Measurements from ENCODE around the gene ANKS1B. TPM values are rescaled to one million over a fixed set of nuclear protein-coding genes. Genes with fewer than 3 reads are reported as not detected.

Gene ANKS1B
- total and polyA plus RNA-seq, 3 experiments from 2014 or later = 0.39 to 0.60 TPM; not detected in 1

- Mint-ChIP-seq H3K27me3 (peaks cover 5 to 48% of the 10 kb centered on the region in 2 donors), H3K4me3 (no peak overlapping the region), H3K36me3 (no peaks in the 10 kb centered on the region), H3K27ac (no peak overlapping the region), H3K4me1 (no peaks in the 10 kb centered on the region), H3K9me3 (no peaks in the 10 kb centered on the region)
- H3K9me3 ChIP-seq (ENCODE audit: low read length) = no peaks in the 10 kb centered on the region
- no peaks in the 10 kb centered on the region for H3K36me3 ChIP-seq (ENCODE audit: insufficient read depth, low read length)
- no peak overlapping the region for H3K27ac ChIP-seq (ENCODE audit: low read depth, low read length)
- POLR2A ChIA-PET = no interaction called here
- no peak for DNase-seq
- H3K4me3 ChIP-seq (ENCODE audit: low read length) = no peak overlapping the region
- CTCF ChIA-PET = no interaction called here
- H3K4me1 ChIP-seq (ENCODE audit: insufficient read depth, low read length) = no peaks in the 10 kb centered on the region
- no peaks in the 10 kb centered on the region for H3K27me3 ChIP-seq (ENCODE audit: insufficient read depth, low read length, poor library complexity, severe bottlenecking)
Measured at GRCh38 chr12:99978152-99978551, 6.6 kb downstream of the ANKS1B start.

- Histone ChIP-seq H3K27ac (ENCODE audit: low read depth, low read length) (no peak overlapping the region), H3K27me3 (ENCODE audit: insufficient read depth, low read length, poor library complexity, severe bottlenecking) (no peaks in the 10 kb centered on the region), H3K9me3 (ENCODE audit: low read length) (no peaks in the 10 kb centered on the region), H3K36me3 (ENCODE audit: insufficient read depth, low read length) (no peaks in the 10 kb centered on the region), H3K4me1 (ENCODE audit: insufficient read depth, low read length) (no peaks in the 10 kb centered on the region), H3K4me3 (ENCODE audit: low read length) (no peak overlapping the region)
- Mint-ChIP-seq H3K27ac (no peak overlapping the region), H3K36me3 (no peaks in the 10 kb centered on the region), H3K4me3 (no peak overlapping the region), H3K4me1 (no peaks in the 10 kb centered on the region), H3K27me3 (peaks cover 0 to 42% of the 10 kb centered on the region in 2 donors), H3K9me3 (no peaks in the 10 kb centered on the region)
- DNase-seq = no peak
- CTCF ChIA-PET = no interaction called here
- POLR2A ChIA-PET = no interaction called here
Measured at GRCh38 chr12:99977550-99977949, 7.2 kb downstream of the ANKS1B start.

GRCh38 chr12:99976762-99977161 lies 8.0 kb downstream of the ANKS1B start:
- Mint-ChIP-seq H3K36me3 (no peaks in the 10 kb centered on the region), H3K4me3 (no peak overlapping the region), H3K27me3 (peaks cover 0 to 35% of the 10 kb centered on the region in 2 donors), H3K9me3 (no peaks in the 10 kb centered on the region), H3K27ac (no peak overlapping the region), H3K4me1 (no peaks in the 10 kb centered on the region)
- Histone ChIP-seq H3K4me1 (ENCODE audit: insufficient read depth, low read length) (no peaks in the 10 kb centered on the region), H3K27me3 (ENCODE audit: insufficient read depth, low read length, poor library complexity, severe bottlenecking) (no peaks in the 10 kb centered on the region), H3K27ac (ENCODE audit: low read depth, low read length) (no peak overlapping the region), H3K36me3 (ENCODE audit: insufficient read depth, low read length) (no peaks in the 10 kb centered on the region), H3K9me3 (ENCODE audit: low read length) (no peaks in the 10 kb centered on the region), H3K4me3 (ENCODE audit: low read length) (no peak overlapping the region)
- POLR2A ChIA-PET = no interaction called here
- no peak for DNase-seq
- CTCF ChIA-PET = no interaction called here

GRCh38 chr12:99975321-99975720 lies 9.4 kb downstream of the ANKS1B start:
- H3K36me3 Mint-ChIP-seq = no peaks in the 10 kb centered on the region
- Histone ChIP-seq H3K4me1 (ENCODE audit: insufficient read depth, low read length) (no peaks in the 10 kb centered on the region), H3K4me3 (ENCODE audit: low read length) (no peak overlapping the region), H3K36me3 (ENCODE audit: insufficient read depth, low read length) (no peaks in the 10 kb centered on the region), H3K9me3 (ENCODE audit: low read length) (no peaks in the 10 kb centered on the region), H3K27me3 (ENCODE audit: insufficient read depth, low read length, poor library complexity, severe bottlenecking) (no peaks in the 10 kb centered on the region), H3K27ac (ENCODE audit: low read depth, low read length) (no peak overlapping the region)
- H3K4me3 Mint-ChIP-seq = no peak overlapping the region
- DNase-seq = no peak
- no peak overlapping the region for H3K27ac Mint-ChIP-seq
- ChIA-PET POLR2A (no interaction called here), CTCF (no interaction called here)
- peaks cover 3 to 24% of the 10 kb centered on the region in 2 donors for H3K27me3 Mint-ChIP-seq
- H3K9me3 Mint-ChIP-seq = no peaks in the 10 kb centered on the region
- no peaks in the 10 kb centered on the region for H3K4me1 Mint-ChIP-seq

- Mint-ChIP-seq H3K27me3 (peaks cover 3 to 15% of the 10 kb centered on the region in 2 donors), H3K36me3 (no peaks in the 10 kb centered on the region), H3K4me3 (no peak overlapping the region), H3K27ac (no peak overlapping the region), H3K9me3 (peaks cover 0 to 3% (median 0%) of the 10 kb centered on the region in 5 donors), H3K4me1 (no peaks in the 10 kb centered on the region)
- DNase-seq = no peak
- Histone ChIP-seq H3K9me3 (ENCODE audit: low read length) (no peaks in the 10 kb centered on the region), H3K4me3 (ENCODE audit: low read length) (no peak overlapping the region), H3K4me1 (ENCODE audit: insufficient read depth, low read length) (no peaks in the 10 kb centered on the region), H3K27me3 (ENCODE audit: insufficient read depth, low read length, poor library complexity, severe bottlenecking) (no peaks in the 10 kb centered on the region), H3K27ac (ENCODE audit: low read depth, low read length) (no peak overlapping the region), H3K36me3 (ENCODE audit: insufficient read depth, low read length) (no peaks in the 10 kb centered on the region)
- ChIA-PET POLR2A (no interaction called here), CTCF (no interaction called here)
Measured at GRCh38 chr12:99974146-99974545, 10.6 kb downstream of the ANKS1B start.

- Histone ChIP-seq H3K36me3 (ENCODE audit: insufficient read depth, low read length) (no peaks in the 10 kb centered on the region), H3K4me3 (ENCODE audit: low read length) (no peak overlapping the region), H3K4me1 (ENCODE audit: insufficient read depth, low read length) (no peaks in the 10 kb centered on the region), H3K27me3 (ENCODE audit: insufficient read depth, low read length, poor library complexity, severe bottlenecking) (no peaks in the 10 kb centered on the region), H3K9me3 (ENCODE audit: low read length) (no peaks in the 10 kb centered on the region), H3K27ac (ENCODE audit: low read depth, low read length) (no peak overlapping the region)
- no peaks in the 10 kb centered on the region for H3K4me1 Mint-ChIP-seq
- H3K27ac Mint-ChIP-seq = no peak overlapping the region
- H3K4me3 Mint-ChIP-seq = no peak overlapping the region
- ChIA-PET POLR2A (no interaction called here), CTCF (no interaction called here)
- H3K36me3 Mint-ChIP-seq = no peaks in the 10 kb centered on the region
- no peak for DNase-seq
- peaks cover 0 to 3% of the 10 kb centered on the region in 2 donors for H3K27me3 Mint-ChIP-seq
- peaks cover 0 to 4% (median 0%) of the 10 kb centered on the region in 5 donors for H3K9me3 Mint-ChIP-seq
Measured at GRCh38 chr12:99966429-99966828, 18.3 kb downstream of the ANKS1B start.

- no peaks in the 10 kb centered on the region for H3K9me3 ChIP-seq (ENCODE audit: low read length)
- H3K9me3 Mint-ChIP-seq = peaks cover 0 to 4% (median 0%) of the 10 kb centered on the region in 5 donors
- CTCF ChIA-PET = no interaction called here
- POLR2A ChIA-PET = no interaction called here
- H3K4me1 ChIP-seq (ENCODE audit: insufficient read depth, low read length) = no peaks in the 10 kb centered on the region
- H3K27ac Mint-ChIP-seq = no peak overlapping the region
- H3K36me3 Mint-ChIP-seq = no peaks in the 10 kb centered on the region
- H3K27me3 Mint-ChIP-seq = no peaks in the 10 kb centered on the region
- no peaks in the 10 kb centered on the region for H3K36me3 ChIP-seq (ENCODE audit: insufficient read depth, low read length)
- H3K4me1 Mint-ChIP-seq = no peaks in the 10 kb centered on the region
- H3K27me3 ChIP-seq (ENCODE audit: insufficient read depth, low read length, poor library complexity, severe bottlenecking) = no peaks in the 10 kb centered on the region
- DNase-seq = no peak
- no peak overlapping the region for H3K4me3 ChIP-seq (ENCODE audit: low read length)
- no peak overlapping the region for H3K4me3 Mint-ChIP-seq
- no peak overlapping the region for H3K27ac ChIP-seq (ENCODE audit: low read depth, low read length)
Measured at GRCh38 chr12:99960311-99960710, 24.4 kb downstream of the ANKS1B start.

- H3K4me3 ChIP-seq (ENCODE audit: low read length) = no peak overlapping the region
- H3K4me1 Mint-ChIP-seq = no peaks in the 10 kb centered on the region
- H3K27me3 ChIP-seq (ENCODE audit: insufficient read depth, low read length, poor library complexity, severe bottlenecking) = no peaks in the 10 kb centered on the region
- peaks cover 0 to 4% (median 0%) of the 10 kb centered on the region in 5 donors for H3K9me3 Mint-ChIP-seq
- ChIA-PET POLR2A (no interaction called here), CTCF (no interaction called here)
- H3K27me3 Mint-ChIP-seq = no peaks in the 10 kb centered on the region
- H3K4me3 Mint-ChIP-seq = no peak overlapping the region
- no peaks in the 10 kb centered on the region for H3K36me3 Mint-ChIP-seq
- H3K4me1 ChIP-seq (ENCODE audit: insufficient read depth, low read length) = no peaks in the 10 kb centered on the region
- H3K27ac Mint-ChIP-seq = no peak overlapping the region
- no peak for DNase-seq
- no peaks in the 10 kb centered on the region for H3K9me3 ChIP-seq (ENCODE audit: low read length)
- H3K36me3 ChIP-seq (ENCODE audit: insufficient read depth, low read length) = no peaks in the 10 kb centered on the region
- no peak overlapping the region for H3K27ac ChIP-seq (ENCODE audit: low read depth, low read length)
Measured at GRCh38 chr12:99959549-99960170, 25.1 kb downstream of the ANKS1B start.
